Measurements from ENCODE around the gene LAMB1. TPM values are rescaled to one million over a fixed set of nuclear protein-coding genes. Genes with fewer than 3 reads are reported as not detected.
A peak's percentile ranks its signal among the peaks of the same experiment; 100 is the strongest.
"Not testable (repeated sequence)": the region's sequence is repeated elsewhere in the genome, so short reads cannot be mapped to it uniquely, and the experiment has no call there.

Gene LAMB1
- total RNA-seq, 2 donors from 2014 or later: 91.6 to 96.7 TPM

- H3K4me1 ChIP-seq: peaks cover 3% of the 10 kb centered on the region
- peak overlapping the region; percentile 96 for H3K27ac ChIP-seq
- H3K27me3 ChIP-seq: no peaks in the 10 kb centered on the region
- TF ChIP-seq CTCF (IDR thresholded peaks at IDR 0.05): no peak
- H3K9me3 ChIP-seq: no peaks in the 10 kb centered on the region
- DNase-seq: peak; percentile 26
- intact Hi-C loops (cut with DNase I): loop anchor here (10.0 kb wide), 1 partner anchor 326 kb away; the partner anchor contains the start of genes COG5 and DUS4L
- peak overlapping the region; percentile 59 for H3K4me3 ChIP-seq
- no peaks in the 10 kb centered on the region for H3K36me3 ChIP-seq
- peak overlapping the region; percentile 28 to 95 for H3K9ac ChIP-seq (ENCODE audit: low read depth in 2 of 2, low read length in 2 of 2)
Observed at GRCh38 chr7:107890493-107890961, 112.4 kb downstream of the LAMB1 start.

DNA sequence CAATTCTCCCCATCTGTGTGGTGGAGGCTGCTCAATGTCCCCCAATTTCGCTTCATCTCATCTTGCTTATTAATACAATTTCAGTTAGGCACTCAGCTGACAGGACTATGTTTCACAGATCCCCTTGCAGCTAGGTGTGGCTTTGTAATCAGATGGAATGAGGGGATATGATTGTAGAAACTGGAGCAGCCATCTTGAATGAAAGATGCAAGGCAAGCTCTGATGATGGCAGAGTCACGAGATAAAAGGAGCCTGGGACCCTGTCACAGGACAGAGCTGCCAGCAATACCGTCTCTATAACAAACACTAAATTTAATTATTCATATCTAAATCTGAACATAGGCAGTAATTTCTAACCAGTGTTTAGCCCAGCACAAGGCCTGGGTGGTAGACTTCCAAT lies 113.0 kb downstream of the LAMB1 start:
- no peak overlapping the region for H3K9ac ChIP-seq (ENCODE audit: low read depth in 2 of 2, low read length in 2 of 2)
- H3K27ac ChIP-seq: no peak overlapping the region
- peaks cover 3% of the 10 kb centered on the region for H3K4me1 ChIP-seq
- no peak for TF ChIP-seq CTCF (IDR thresholded peaks at IDR 0.05)
- intact Hi-C loops (cut with DNase I): loop anchor here (10.0 kb wide), 2 partner anchors 255 to 325 kb away; partner anchors contain the start of genes COG5 and DUS4L
- DNase-seq: no peak
- no peaks in the 10 kb centered on the region for H3K9me3 ChIP-seq
- no peaks in the 10 kb centered on the region for H3K27me3 ChIP-seq
- no peaks in the 10 kb centered on the region for H3K36me3 ChIP-seq
- no peak overlapping the region for H3K4me3 ChIP-seq

DNA sequence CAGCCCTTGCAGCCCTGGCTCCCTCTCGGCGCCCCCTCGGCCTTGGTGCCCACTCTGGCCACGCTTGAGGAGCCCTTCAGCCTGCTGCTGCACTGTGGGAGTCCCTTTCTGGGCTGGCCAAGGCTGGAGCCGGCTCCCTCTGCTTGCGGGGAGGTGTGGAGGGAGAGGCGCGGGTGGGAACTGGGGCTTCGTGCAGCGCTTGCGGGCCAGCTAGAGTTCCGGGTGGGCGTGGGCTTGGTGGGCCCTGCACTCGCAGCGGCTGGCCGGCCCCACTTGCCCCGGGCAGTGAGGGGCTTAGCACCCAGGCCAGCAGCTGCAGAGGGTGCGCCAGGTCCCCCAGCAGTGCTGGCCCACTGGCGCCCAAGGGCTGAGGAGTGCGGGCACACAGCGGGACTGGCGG lies 115.1 kb downstream of the LAMB1 start:
- H3K9me3 ChIP-seq; H3K27ac ChIP-seq; H3K9ac ChIP-seq (ENCODE audit: low read depth in 2 of 2, low read length in 2 of 2); DNase-seq; H3K36me3 ChIP-seq; H3K4me3 ChIP-seq; H3K27me3 ChIP-seq; H3K4me1 ChIP-seq: not testable (repeated sequence)
- intact Hi-C loops (cut with DNase I): loop anchor here (10.0 kb wide), 1 partner anchor 257 kb away; no protein-coding TSS in a partner anchor

DNA sequence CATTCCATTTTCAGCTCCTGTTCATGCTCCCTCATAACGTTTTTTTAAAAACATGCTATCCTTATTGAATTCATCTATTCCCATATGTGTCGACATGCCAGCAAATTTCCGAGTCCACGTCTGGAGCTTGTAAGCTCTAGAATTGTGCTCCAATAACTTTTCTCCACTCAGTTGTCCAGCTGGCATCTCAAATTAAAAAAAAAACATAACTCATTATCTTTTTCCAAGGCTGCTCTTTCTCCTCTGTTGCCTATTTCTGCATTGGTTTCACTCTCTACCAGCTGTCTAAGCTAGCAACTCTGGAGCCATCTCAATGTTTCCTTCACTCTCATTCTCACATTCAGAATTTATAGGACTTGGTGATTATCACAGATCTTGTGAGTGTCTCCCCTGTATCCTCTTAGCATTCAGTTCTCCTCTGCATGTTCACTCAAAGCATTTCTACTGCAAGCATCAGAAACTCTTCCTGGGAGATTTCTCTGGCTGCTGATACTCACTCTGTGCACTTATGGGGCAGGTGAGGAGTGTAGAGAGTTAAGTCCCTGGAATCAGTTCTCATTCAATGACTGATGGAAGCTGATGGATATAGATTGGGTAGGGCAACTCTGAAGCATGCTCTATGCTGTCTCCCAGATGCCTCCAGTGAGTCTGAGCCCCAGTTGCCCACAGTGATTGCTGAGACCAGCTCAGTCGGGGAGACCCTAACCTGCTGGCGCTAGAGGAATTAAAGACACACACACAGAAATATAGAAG lies 118.7 kb downstream of the LAMB1 start:
- no peak for DNase-seq
- intact Hi-C loops (cut with DNase I): loop anchor here (10.0 kb wide), 1 partner anchor 261 kb away; no protein-coding TSS in a partner anchor
- H3K27ac ChIP-seq: no peak overlapping the region
- no peaks in the 10 kb centered on the region for H3K4me1 ChIP-seq
- H3K27me3 ChIP-seq: no peaks in the 10 kb centered on the region
- H3K9me3 ChIP-seq: no peaks in the 10 kb centered on the region
- no peaks in the 10 kb centered on the region for H3K36me3 ChIP-seq
- no peak for TF ChIP-seq CTCF (IDR thresholded peaks at IDR 0.05)
- H3K4me3 ChIP-seq: no peak overlapping the region
- no peak overlapping the region for H3K9ac ChIP-seq (ENCODE audit: low read depth in 2 of 2, low read length in 2 of 2)

GRCh38 chr7:107882766-107883165 lies 120.2 kb downstream of the LAMB1 start:
- no peak overlapping the region for H3K9ac ChIP-seq (ENCODE audit: low read depth in 2 of 2, low read length in 2 of 2)
- no peak overlapping the region for H3K27ac ChIP-seq
- no peak for DNase-seq
- no peaks in the 10 kb centered on the region for H3K4me1 ChIP-seq
- no peak overlapping the region for H3K4me3 ChIP-seq
- intact Hi-C loops (cut with DNase I): loop anchor here (10.0 kb wide), 1 partner anchor 262 kb away; no protein-coding TSS in a partner anchor
- no peaks in the 10 kb centered on the region for H3K27me3 ChIP-seq
- H3K9me3 ChIP-seq: no peaks in the 10 kb centered on the region
- no peak for TF ChIP-seq CTCF (IDR thresholded peaks at IDR 0.05)
- no peaks in the 10 kb centered on the region for H3K36me3 ChIP-seq
